ENCODE measurements around the gene KCNQ4. TPM values are rescaled to one million over a fixed set of nuclear protein-coding genes. Genes with fewer than 3 reads are reported as not detected.
A peak's percentile ranks its signal among the peaks of the same experiment; 100 is the strongest.

The KCNQ4 gene
- total and polyA plus RNA-seq, 2 of the 13 experiments (the other 11 are each of a cell fraction or from before 2014, with no cell fraction given) = 0.02 to 0.09 TPM

DNA sequence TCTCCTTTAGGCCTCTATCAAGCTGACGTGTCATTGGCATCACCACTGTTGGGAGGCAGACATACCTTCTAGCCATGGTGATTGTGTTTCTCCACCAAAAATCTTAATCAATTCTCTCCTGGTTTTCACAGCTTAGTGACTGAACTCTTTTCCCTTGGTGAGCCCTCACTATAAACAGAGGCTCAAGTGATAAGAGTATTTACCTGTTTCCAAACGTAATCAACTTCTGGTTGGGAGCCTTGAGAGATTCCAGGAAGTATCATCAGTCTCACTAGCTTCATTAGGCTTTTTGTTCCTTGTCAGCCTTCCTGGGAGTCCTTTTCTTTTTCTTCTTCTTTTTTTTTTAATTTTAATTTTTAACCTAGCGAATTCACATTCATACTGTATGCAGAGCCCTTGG is 33.8 kb upstream of the KCNQ4 start (continued):
- TF ChIP-seq RARA (CRISPR knock-in tag; IDR thresholded peaks at IDR 0.05) (0 out of 2 replicates have a peak, but pooled peaks have one; percentile 7), ZEB1 (IDR thresholded peaks at IDR 0.05; ENCODE audit: insufficient replicate concordance, low read depth) (no peak), ELF3 (CRISPR knock-in tag; IDR thresholded peaks at IDR 0.05) (0 out of 2 replicates have a peak, but pooled peaks have one; percentile 29), ZNF746 (CRISPR knock-in tag; IDR thresholded peaks at IDR 0.05) (no peak), ZBTB42 (CRISPR knock-in tag; IDR thresholded peaks at IDR 0.05) (no peak), MAZ (IDR thresholded peaks at IDR 0.05; ENCODE audit: borderline replicate concordance, low read depth, low read length) (no peak), MAZ (CRISPR knock-in tag; IDR thresholded peaks at IDR 0.05; ENCODE audit: low read depth) (no peak), EP300 (IDR thresholded peaks at IDR 0.05; ENCODE audit: low read depth in 2 of 2, low read length in 2 of 2) (peak in 1 of 2 experiments; percentile 23; a peak in 1 of 4 replicates), EP300 (CRISPR knock-in tag; IDR thresholded peaks at IDR 0.05; ENCODE audit: borderline replicate concordance) (no peak), ZNF556 (CRISPR knock-in tag; IDR thresholded peaks at IDR 0.05; ENCODE audit: borderline replicate concordance) (no peak), TCF12 (IDR thresholded peaks at IDR 0.05) (no peak), TCF12 (CRISPR knock-in tag; IDR thresholded peaks at IDR 0.05) (no peak), FOXK1 (CRISPR knock-in tag; IDR thresholded peaks at IDR 0.05; ENCODE audit: borderline replicate concordance, low read depth) (peak; percentile 40; the same call in 1 of the 2 replicates), TBX3 (IDR thresholded peaks at IDR 0.05; ENCODE audit: borderline replicate concordance) (no peak), BCL6 (CRISPR knock-in tag; IDR thresholded peaks at IDR 0.05) (peak; percentile 20; the same call in 1 of the 2 replicates), FOXP1 (IDR thresholded peaks at IDR 0.05) (no peak), FOXP1 (CRISPR knock-in tag; IDR thresholded peaks at IDR 0.05) (peak; percentile 91), NKX3-1 (CRISPR knock-in tag; IDR thresholded peaks at IDR 0.05) (no peak), ZNF709 (CRISPR knock-in tag; IDR thresholded peaks at IDR 0.05) (no peak)
- TF ChIP-seq, protein P1, sequence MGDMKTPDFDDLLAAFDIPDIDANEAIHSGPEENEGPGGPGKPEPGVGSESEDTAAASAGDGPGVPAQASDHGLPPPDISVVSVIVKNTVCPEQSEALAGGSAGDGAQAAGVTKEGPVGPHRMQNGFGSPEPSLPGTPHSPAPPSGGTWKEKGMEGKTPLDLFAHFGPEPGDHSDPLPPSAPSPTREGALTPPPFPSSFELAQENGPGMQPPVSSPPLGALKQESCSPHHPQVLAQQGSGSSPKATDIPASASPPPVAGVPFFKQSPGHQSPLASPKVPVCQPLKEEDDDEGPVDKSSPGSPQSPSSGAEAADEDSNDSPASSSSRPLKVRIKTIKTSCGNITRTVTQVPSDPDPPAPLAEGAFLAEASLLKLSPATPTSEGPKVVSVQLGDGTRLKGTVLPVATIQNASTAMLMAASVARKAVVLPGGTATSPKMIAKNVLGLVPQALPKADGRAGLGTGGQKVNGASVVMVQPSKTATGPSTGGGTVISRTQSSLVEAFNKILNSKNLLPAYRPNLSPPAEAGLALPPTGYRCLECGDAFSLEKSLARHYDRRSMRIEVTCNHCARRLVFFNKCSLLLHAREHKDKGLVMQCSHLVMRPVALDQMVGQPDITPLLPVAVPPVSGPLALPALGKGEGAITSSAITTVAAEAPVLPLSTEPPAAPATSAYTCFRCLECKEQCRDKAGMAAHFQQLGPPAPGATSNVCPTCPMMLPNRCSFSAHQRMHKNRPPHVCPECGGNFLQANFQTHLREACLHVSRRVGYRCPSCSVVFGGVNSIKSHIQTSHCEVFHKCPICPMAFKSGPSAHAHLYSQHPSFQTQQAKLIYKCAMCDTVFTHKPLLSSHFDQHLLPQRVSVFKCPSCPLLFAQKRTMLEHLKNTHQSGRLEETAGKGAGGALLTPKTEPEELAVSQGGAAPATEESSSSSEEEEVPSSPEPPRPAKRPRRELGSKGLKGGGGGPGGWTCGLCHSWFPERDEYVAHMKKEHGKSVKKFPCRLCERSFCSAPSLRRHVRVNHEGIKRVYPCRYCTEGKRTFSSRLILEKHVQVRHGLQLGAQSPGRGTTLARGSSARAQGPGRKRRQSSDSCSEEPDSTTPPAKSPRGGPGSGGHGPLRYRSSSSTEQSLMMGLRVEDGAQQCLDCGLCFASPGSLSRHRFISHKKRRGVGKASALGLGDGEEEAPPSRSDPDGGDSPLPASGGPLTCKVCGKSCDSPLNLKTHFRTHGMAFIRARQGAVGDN (CRISPR knock-in tag; IDR thresholded peaks at IDR 0.05) = no peak
- TF ChIP-seq, protein P2, sequence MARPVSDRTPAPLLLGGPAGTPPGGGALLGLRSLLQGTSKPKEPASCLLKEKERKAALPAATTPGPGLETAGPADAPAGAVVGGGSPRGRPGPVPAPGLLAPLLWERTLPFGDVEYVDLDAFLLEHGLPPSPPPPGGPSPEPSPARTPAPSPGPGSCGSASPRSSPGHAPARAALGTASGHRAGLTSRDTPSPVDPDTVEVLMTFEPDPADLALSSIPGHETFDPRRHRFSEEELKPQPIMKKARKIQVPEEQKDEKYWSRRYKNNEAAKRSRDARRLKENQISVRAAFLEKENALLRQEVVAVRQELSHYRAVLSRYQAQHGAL (CRISPR knock-in tag; IDR thresholded peaks at IDR 0.05; ENCODE audit: not compliant biosample characterization) = no peak
- TF ChIP-seq, protein P3, sequence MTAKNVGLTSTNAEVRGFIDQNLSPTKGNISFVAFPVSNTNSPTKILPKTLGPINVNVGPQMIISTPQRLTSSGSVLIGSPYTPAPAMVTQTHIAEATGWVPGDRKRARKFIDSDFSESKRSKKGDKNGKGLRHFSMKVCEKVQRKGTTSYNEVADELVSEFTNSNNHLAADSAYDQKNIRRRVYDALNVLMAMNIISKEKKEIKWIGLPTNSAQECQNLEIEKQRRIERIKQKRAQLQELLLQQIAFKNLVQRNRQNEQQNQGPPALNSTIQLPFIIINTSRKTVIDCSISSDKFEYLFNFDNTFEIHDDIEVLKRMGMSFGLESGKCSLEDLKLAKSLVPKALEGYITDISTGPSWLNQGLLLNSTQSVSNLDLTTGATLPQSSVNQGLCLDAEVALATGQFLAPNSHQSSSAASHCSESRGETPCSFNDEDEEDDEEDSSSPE (CRISPR knock-in tag; IDR thresholded peaks at IDR 0.05) = no peak
- TF ChIP-seq, protein P4, sequence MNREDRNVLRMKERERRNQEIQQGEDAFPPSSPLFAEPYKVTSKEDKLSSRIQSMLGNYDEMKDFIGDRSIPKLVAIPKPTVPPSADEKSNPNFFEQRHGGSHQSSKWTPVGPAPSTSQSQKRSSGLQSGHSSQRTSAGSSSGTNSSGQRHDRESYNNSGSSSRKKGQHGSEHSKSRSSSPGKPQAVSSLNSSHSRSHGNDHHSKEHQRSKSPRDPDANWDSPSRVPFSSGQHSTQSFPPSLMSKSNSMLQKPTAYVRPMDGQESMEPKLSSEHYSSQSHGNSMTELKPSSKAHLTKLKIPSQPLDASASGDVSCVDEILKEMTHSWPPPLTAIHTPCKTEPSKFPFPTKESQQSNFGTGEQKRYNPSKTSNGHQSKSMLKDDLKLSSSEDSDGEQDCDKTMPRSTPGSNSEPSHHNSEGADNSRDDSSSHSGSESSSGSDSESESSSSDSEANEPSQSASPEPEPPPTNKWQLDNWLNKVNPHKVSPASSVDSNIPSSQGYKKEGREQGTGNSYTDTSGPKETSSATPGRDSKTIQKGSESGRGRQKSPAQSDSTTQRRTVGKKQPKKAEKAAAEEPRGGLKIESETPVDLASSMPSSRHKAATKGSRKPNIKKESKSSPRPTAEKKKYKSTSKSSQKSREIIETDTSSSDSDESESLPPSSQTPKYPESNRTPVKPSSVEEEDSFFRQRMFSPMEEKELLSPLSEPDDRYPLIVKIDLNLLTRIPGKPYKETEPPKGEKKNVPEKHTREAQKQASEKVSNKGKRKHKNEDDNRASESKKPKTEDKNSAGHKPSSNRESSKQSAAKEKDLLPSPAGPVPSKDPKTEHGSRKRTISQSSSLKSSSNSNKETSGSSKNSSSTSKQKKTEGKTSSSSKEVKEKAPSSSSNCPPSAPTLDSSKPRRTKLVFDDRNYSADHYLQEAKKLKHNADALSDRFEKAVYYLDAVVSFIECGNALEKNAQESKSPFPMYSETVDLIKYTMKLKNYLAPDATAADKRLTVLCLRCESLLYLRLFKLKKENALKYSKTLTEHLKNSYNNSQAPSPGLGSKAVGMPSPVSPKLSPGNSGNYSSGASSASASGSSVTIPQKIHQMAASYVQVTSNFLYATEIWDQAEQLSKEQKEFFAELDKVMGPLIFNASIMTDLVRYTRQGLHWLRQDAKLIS (CRISPR knock-in tag; IDR thresholded peaks at IDR 0.05) = no peak

Data from HepG2 (cell line).